Measurements from ENCODE around the gene SSH3.

The SSH3 gene

GRCh38 chr11:67298786-67299185 lies 4.5 kb upstream of the SSH3 start:
- no peak for DNase-seq

- no peak for DNase-seq
These were observed 3.7 kb upstream of the SSH3 start for GRCh38 chr11:67299471-67300191.

- DNase-seq = no peak
These were observed 3.0 kb upstream of the SSH3 start for GRCh38 chr11:67300256-67300755.

GRCh38 chr11:67300756-67301312 lies 2.5 kb upstream of the SSH3 start:
- DNase-seq = no peak

- DNase-seq = no peak
These were observed 1.9 kb upstream of the SSH3 start for GRCh38 chr11:67301313-67301921.

- DNase-seq = no peak
These were observed 1.3 kb upstream of the SSH3 start for GRCh38 chr11:67301951-67302516.

GRCh38 chr11:67302571-67303131 lies 679 bp upstream of the SSH3 start:
- DNase-seq = no peak

- DNase-seq = no peak
These were observed 593 bp downstream of the SSH3 start for GRCh38 chr11:67303835-67304411.

GRCh38 chr11:67304511-67305113 lies 1.3 kb downstream of the SSH3 start:
- DNase-seq = no peak

GRCh38 chr11:67306769-67307544 lies 3.6 kb downstream of the SSH3 start:
- DNase-seq = no peak

GRCh38 chr11:67307545-67308001 lies 4.2 kb downstream of the SSH3 start:
- no peak for DNase-seq

- no peak for DNase-seq
These were observed 4.9 kb downstream of the SSH3 start for GRCh38 chr11:67308031-67308866.

- no peak for DNase-seq
These were observed 5.8 kb downstream of the SSH3 start for GRCh38 chr11:67309166-67309565.

- DNase-seq = no peak
These were observed 6.3 kb downstream of the SSH3 start for GRCh38 chr11:67309661-67310061.

- no peak for DNase-seq
These were observed 7.1 kb downstream of the SSH3 start for GRCh38 chr11:67310246-67311050.

GRCh38 chr11:67311051-67311555 lies 7.8 kb downstream of the SSH3 start:
- DNase-seq = no peak

GRCh38 chr11:67311556-67312082 lies 8.3 kb downstream of the SSH3 start:
- no peak for DNase-seq

- no peak for DNase-seq
These were observed 9.1 kb downstream of the SSH3 start for GRCh38 chr11:67312187-67313021.
